Measurements from ENCODE around the gene OR3A1.
"Not testable (repeated sequence)": the region's sequence is repeated elsewhere in the genome, so short reads cannot be mapped to it uniquely, and the experiment has no call there.

OR3A1 gene

DNA sequence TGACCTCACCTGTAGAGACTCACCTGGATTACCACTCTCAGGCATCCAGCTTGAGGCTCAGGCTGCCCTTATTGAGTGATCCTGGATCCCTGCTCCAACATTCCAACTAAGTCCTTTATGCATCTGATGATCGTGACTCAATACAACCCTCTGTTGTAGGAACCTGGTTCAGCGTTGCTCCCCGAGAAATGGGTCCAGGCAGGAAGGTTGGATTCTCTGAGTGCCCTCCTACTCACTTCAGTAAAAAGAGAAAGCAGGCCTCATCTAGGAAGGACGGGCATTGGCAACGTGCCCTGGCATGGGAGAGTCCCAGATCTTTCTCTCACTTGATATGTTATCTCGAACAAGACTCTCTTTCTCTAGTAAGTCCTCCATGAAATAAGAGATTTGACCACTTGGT, at the start of gene OR3A1:
Gene OR3A1 (minus strand): TSS at position 101 of the 400 bp plus-strand sequence. CDS start 5,778 bp downstream, outside the sequence.
- no peak for DNase-seq (ENCODE audit: low spot score)

GRCh38 chr17:3342782-3343181, 44.6 kb upstream of the OR3A1 start:
- DNase-seq (ENCODE audit: low spot score) = not testable (repeated sequence)

GRCh38 chr17:3335876-3336275, 37.7 kb upstream of the OR3A1 start:
- DNase-seq (ENCODE audit: low spot score) = no peak

- DNase-seq (ENCODE audit: low spot score) = no peak
Observed at GRCh38 chr17:3318336-3318735, 20.2 kb upstream of the OR3A1 start.

DNA sequence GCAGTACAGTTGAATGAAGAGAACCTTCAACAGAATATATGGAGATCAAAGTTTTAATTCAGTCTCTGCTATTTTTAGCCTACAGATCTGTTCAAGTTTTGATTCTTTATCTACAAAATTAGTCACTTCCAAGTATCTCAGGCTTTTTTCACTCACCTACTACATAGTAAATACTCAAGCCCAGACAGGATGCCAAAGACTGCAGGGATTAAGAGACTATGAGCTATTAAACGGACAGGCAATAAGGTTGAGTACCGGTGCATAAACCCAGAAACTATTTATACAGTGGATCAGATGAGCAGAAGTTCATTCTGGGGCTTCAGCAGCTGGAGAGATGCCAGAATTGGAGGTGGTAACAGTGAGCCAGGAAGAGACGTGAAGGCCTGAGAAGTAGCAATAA, 18.7 kb upstream of the OR3A1 start:
- no peak for DNase-seq (ENCODE audit: low spot score)

GRCh38 chr17:3308603-3309002, 10.4 kb upstream of the OR3A1 start:
- DNase-seq (ENCODE audit: low spot score) = no peak

GRCh38 chr17:3295632-3296031, 2.5 kb downstream of the OR3A1 start:
- no peak for DNase-seq (ENCODE audit: low spot score)

- not testable (repeated sequence) for DNase-seq (ENCODE audit: low spot score)
Observed at GRCh38 chr17:3293548-3293947, 4.6 kb downstream of the OR3A1 start.

- no peak for DNase-seq (ENCODE audit: low spot score)
Observed at GRCh38 chr17:3282901-3283300, 15.3 kb downstream of the OR3A1 start.

DNA sequence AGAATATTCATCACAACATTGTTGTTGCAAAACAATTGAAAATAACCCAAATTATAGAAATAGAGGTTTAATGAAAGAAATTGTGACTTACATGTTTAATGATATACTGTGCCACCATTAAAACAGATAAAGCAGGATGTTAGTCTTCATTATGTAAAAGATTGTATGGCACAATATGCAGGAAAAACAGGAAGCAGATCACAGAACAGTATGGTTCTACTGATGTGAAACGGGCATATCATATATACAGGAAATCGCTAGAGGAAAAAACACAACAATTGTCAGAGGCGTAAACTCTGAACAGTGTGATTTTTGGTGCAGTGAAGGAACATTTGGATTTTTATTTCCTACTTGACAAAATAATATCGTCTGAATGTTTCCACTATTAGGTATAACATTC, 22.0 kb downstream of the OR3A1 start:
- DNase-seq (ENCODE audit: low spot score) = no peak

DNA sequence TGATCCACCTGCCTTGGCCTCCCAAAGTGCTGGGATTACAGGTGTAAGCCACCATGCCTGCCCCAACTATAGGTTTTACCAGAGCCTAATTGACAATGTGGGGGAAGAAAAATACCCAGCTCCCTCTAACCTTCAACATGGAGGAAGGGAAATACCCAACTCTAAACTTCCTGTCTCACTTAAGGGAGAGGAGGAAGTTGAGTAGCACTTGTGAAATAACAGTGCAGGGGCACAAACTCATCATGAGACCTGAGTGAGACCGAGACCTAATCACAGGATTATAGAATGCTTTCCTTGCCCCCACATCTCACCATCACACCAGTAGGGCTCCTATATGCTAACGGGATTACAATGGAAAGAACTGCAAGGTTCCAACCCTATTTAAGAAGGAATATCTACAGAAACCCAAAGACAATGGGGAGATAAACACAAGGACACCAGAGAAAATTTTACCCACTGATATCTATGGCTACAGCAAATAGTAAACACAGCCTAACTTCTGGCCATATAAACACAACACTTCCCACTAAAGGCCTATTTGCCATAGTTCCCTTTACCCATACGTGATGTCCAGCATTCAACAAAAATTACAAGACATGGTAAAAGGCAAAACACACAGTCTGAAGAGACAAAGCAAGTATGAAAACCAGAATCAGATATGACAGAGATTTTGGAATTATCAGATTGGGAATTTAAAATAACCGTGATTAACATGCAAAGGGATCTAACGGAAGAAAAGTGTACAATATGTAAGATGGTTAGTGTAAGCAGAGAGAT, 26.9 kb downstream of the OR3A1 start:
- DNase-seq (ENCODE audit: low spot score) = no peak

DNA sequence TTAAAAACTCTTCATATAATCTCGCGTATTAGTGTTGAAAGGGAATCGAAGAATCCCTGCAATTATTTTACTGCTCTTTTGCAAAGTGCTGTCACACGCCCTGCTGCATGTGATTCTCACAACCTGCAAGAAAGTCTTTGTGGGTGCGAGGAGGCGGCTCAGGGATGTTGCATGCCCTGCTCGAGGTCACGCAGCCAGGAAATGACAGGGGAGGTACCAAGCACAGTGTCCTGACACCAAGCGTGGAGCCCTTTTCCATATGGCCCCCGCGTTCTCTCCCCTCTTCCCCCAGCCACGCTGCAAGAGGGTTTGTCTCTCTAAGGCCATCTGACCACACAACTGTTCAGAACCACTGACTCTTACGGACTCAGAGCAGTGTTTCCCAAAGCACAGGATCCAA, 37.6 kb downstream of the OR3A1 start:
- DNase-seq (ENCODE audit: low spot score) = no peak

GRCh38 chr17:3260163-3260562, 38.0 kb downstream of the OR3A1 start:
- DNase-seq (ENCODE audit: low spot score) = no peak

DNA sequence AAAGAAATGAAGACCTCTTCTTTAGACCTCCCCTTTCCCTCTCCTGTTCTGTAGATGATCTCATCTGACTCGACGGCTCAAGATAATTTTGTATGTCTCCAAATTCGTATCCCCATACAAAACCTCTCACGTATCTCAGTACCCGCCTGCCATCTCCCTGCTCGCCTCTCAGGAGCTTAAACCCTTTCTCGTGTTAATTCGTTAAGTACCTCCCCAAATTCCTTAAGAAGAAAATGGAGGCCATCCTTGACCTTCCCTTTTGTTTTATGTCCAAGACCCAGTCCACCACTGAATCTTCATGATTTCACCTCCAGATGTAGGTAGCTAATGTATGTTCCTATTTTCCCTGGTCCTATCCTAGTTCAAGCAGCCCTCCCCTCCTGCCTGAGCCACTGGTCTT, 41.6 kb downstream of the OR3A1 start:
- no peak for DNase-seq (ENCODE audit: low spot score)

DNA sequence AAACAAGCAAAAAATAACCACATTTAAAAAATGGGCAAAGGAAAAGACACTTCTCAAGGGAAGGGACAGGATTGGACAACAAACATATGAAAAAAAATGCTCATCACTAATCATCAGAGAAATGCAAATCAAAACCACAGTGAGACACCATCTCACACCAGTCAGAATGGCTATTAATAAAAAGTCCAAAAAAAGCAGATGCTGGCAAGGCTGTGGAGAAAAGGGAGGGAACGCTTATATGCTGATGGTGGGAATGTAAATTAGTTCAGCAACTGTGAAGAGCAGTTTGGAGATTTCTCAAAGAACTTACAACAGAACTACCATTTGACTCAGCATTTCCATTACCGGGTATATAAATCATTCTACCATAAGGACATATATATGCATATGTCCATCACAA, 49.1 kb downstream of the OR3A1 start:
- not testable (repeated sequence) for DNase-seq (ENCODE audit: low spot score)

GRCh38 chr17:3244841-3245240, 53.3 kb downstream of the OR3A1 start:
- not testable (repeated sequence) for DNase-seq (ENCODE audit: low spot score)

GRCh38 chr17:3241044-3241443, 57.1 kb downstream of the OR3A1 start:
- DNase-seq (ENCODE audit: low spot score) = not testable (repeated sequence)
